GM19463 (cell line): ENCODE data around the gene TOMM20L.

Source experiments
- ATAC-seq: cut with Tn5 transposase; IDR thresholded peaks from one replicate; pipeline ENCODE4 v1.9.1; 2021; ENCODE audit warnings: mild to moderate bottlenecking, moderate library complexity; ENCODE audit not compliant: unreplicated experiment

TOMM20L gene

DNA sequence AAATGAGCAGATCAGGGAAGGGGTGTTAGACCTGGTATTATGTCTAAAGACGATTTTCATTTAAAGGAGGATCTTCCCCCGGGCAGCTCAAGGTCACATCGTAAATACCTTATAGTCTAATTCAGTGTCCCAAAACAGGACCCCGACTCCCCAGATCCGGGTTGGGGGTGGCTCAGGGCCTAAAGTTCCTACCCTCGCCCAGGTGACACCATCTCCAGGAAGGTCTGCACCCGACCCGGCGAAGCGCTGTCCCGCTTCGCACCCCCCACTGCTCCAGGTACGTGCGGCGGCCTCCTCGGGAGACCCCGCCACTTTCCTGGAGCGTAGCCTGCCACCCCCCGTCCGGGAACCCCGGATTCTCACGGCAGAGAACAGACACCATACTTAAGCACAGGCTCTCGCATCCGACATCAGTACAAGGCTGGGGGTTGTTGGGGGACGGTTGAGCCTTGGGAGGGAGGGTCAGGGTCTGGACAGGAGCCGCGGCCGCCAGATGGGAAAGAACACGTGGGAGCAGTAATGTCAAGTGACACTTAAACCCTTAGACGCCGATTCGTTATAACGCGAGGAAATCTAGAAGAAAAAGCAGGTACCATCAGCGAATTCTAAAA lies 31.0 kb downstream of the TOMM20L start:
- peak; percentile 40 for ATAC-seq

- ATAC-seq: peak; percentile 89
Observed at GRCh38 chr14:58427281-58428117, 31.8 kb downstream of the TOMM20L start, which contains the start of the genes KIAA0586 and TIMM9. KIAA0586 (plus strand) TSS chr14:58427719; CDS start chr14:58428265, 546 bp downstream. TIMM9 (minus strand) TSS chr14:58427531; CDS start chr14:58411945, 15,586 bp downstream.

- ATAC-seq: no peak
Observed at GRCh38 chr14:58428118-58428683, 32.5 kb downstream of the TOMM20L start.

DNA sequence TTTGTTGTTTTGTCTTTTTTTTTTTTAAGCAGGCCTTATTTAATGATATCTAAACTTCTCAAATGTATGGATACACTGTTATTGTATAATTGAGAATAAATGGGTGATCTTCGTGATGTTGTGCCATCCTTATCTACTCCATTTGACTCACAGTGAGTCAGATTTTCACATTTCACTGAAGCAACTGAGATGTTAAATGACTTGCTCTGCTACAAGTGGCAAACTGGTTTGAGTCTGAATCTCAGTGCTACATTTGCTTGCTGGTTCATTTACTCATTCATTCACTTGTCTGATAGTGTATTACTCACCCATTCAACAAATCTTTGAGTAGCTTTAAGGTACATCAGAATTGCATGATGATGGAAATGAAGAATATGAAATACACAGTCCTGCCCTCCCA lies 34.4 kb downstream of the TOMM20L start:
- ATAC-seq: no peak

GRCh38 chr14:58439476-58439875 lies 43.7 kb downstream of the TOMM20L start:
- no peak for ATAC-seq

GRCh38 chr14:58444627-58445026 lies 48.9 kb downstream of the TOMM20L start:
- no peak for ATAC-seq

DNA sequence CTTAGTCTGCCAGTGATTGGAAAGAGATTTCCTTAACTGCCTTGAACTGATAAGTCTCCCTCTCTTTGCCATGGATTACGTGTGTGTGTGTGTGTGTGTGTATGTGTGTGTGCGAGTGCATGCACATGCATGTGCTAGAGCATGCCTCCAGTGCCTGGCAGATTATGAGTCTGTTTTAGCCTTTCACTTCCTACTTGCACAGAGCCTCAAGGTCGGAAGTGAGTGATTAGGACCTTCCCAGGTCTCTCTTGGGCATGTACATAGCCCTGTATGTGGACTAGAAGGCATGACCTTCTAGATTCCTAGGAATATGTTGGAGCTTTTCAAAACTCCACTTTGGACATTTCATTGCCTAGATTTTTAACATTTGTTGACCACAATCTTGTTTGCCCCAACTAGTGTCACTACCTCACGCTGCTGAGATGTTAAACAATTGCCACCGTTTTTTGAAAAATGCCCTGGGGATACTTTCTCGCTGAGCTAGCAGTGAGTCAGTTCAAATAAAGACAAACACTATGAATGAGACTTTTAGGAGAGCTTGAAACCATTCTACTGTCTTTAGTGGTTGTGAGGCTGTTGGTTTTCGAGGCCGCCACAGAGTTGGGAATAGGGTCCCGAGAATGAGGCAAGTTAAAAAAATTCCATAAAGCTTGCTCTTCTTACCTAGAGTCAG lies 60.0 kb downstream of the TOMM20L start:
- no peak for ATAC-seq
